Fibroblast of lung (primary cell): ENCODE data around the gene DYRK1A. TPM values are rescaled to one million over a fixed set of nuclear protein-coding genes. Genes with fewer than 3 reads are reported as not detected.

Source experiments
- DNase-seq, 2 donors: peaks; one replicate each; pipeline versions ENCODE4 v3.0.0 to v3.0.0-alpha.2; 2010; ENCODE audit warnings: low read depth in 2 of 2
- H2AFZ ChIP-seq: 2 replicates; pipeline ENCODE4 v1.5.1; 2012; ENCODE audit warnings: low read length, control low read depth, inconsistent platforms
- H3K27ac ChIP-seq: 2 replicates; pipeline ENCODE4 v1.5.1; 2011; ENCODE audit warnings: low read length, control low read depth; ENCODE audit not compliant: insufficient read depth
- H3K27me3 ChIP-seq: 2 replicates; pipeline ENCODE4 v1.5.1; 2011; ENCODE audit warnings: mild to moderate bottlenecking, low read length; ENCODE audit not compliant: control insufficient read depth, insufficient read depth
- H3K36me3 ChIP-seq: 2 replicates; pipeline ENCODE4 v1.5.1; 2011; ENCODE audit warnings: low read length; ENCODE audit not compliant: control insufficient read depth, insufficient read depth
- H3K4me1 ChIP-seq: 2 replicates; pipeline ENCODE4 v1.5.1; 2011; ENCODE audit warnings: low read length; ENCODE audit not compliant: control insufficient read depth, insufficient read depth; ENCODE audit errors: extremely low read depth
- H3K4me2 ChIP-seq: 2 replicates; pipeline ENCODE4 v1.5.1; 2011; ENCODE audit warnings: low read length, control low read depth; ENCODE audit not compliant: insufficient read depth; ENCODE audit errors: extremely low read depth
- H3K4me3 ChIP-seq, 4 experiments: fragments of 200-600 bp in 1 of 4; sonication (generic) in 1 of 4; replicated peaks in 1 of 4; 2 replicates each; pipeline ENCODE4 v1.5.1; 2011 to 2016; ENCODE audit warnings: low read length in 4 of 4, low read depth in 3 of 4, mild to moderate bottlenecking in 3 of 4, control low read depth in 2 of 4, inconsistent platforms in 1 of 4, mixed read lengths in 1 of 4; ENCODE audit not compliant: insufficient read depth in 1 of 4; ENCODE audit errors: control extremely low read depth in 1 of 4
- H3K79me2 ChIP-seq: 2 replicates; pipeline ENCODE4 v1.5.1; 2012; ENCODE audit warnings: mild to moderate bottlenecking, low read length, inconsistent platforms; ENCODE audit not compliant: control insufficient read depth, insufficient read depth
- H3K9ac ChIP-seq: 2 replicates; pipeline ENCODE4 v1.5.1; 2011; ENCODE audit warnings: mild to moderate bottlenecking, low read length, control low read depth; ENCODE audit not compliant: insufficient read depth
- H3K9me3 ChIP-seq: 2 replicates; pipeline ENCODE4 v1.5.1; 2012; ENCODE audit warnings: low read depth, low read length; ENCODE audit not compliant: control insufficient read depth, insufficient read depth
- H4K20me1 ChIP-seq: 2 replicates; pipeline ENCODE4 v1.5.1; 2011; ENCODE audit warnings: low read length; ENCODE audit not compliant: control insufficient read depth, insufficient read depth; ENCODE audit errors: extremely low read depth
- EZH2 ChIP-seq: IDR thresholded peaks from 2 replicates; pipeline ENCODE4 v1.5.1; 2012; ENCODE audit warnings: low read length, control low read depth, mild to moderate bottlenecking; ENCODE audit errors: missing control alignments
- polyA plus RNA-seq, 2 donors: library from polyadenylated mRNA; depleted of rRNA in 1 of 2; stranded (reverse) in 1 of 2; unstranded in 1 of 2; fragments of >200 nt; gene quantifications; 2 replicates each; pipeline ENCODE4 v1.2.1, GENCODE V29; 2011 to 2012; ENCODE audit warnings: missing spikeins in 1 of 2
- total RNA-seq: library from RNA; depleted of rRNA; stranded (reverse); fragments of >200 nt; gene quantifications from 2 replicates; pipeline ENCODE4 v1.2.1, GENCODE V29; 2014
- TF ChIP-seq, protein P1 (sequence below), 2 donors: IDR thresholded peaks in 1 of 2; conservative IDR thresholded peaks in 1 of 2; 1 replicate in 1 of 2; 2 replicates in 1 of 2; pipeline ENCODE4 v1.5.1; 2011 to 2012; ENCODE audit warnings: low read length in 2 of 2, control low read depth in 1 of 2, inconsistent platforms in 1 of 2, low read depth in 1 of 2, mild to moderate bottlenecking in 1 of 2

Gene DYRK1A
- total and polyA plus RNA-seq, 2 donors (not counting 1 experiment from before 2014, with no cell fraction given), result 45.9 to 64.1 TPM

DNA sequence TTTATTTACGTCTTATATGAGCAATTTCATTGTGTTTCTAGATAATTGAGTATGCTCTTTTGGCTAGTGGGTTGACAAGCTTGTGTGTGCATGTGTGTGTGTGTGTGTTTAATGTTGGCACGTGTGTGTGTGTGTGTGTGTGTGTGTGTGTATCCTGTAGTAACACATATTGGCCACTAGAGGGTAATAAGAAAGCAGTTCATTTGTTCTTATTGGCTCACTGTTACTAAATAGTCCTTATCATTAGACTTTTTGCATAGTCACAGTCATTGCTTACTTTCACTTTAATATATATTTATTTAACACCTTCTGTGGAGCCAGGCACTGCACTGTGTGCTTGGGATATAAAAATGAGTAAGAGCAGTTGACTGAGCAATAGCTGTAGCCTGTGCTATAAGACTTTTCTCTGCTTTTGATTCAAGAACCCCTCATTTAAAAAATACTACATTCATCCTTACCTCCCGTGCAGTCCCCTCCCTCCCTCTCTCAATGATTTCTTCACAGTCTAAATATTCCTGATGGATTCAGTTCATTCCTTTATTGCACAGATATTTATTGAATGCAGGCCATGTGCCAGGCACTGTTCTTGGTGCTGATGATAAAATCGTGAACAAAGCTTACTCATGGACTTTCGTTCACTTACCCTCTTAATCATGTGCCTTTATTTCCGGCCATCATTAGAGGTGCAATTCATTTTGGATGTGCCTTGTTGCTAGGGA is 96.7 kb downstream of the DYRK1A start:
- peaks cover 90% of the 10 kb centered on the region for H3K79me2 ChIP-seq
- peaks cover 10% of the 10 kb centered on the region for H3K4me1 ChIP-seq
- H3K36me3 ChIP-seq, result no peaks in the 10 kb centered on the region
- peak; percentile 78 to 85 for DNase-seq
- H2AFZ ChIP-seq, result no peak overlapping the region
- peak overlapping the region; percentile 36 for H3K27ac ChIP-seq
- no peaks in the 10 kb centered on the region for H3K27me3 ChIP-seq
- no peaks in the 10 kb centered on the region for H3K9me3 ChIP-seq
- peak overlapping the region; percentile 79 for H3K4me2 ChIP-seq
- no peak overlapping the region for H3K9ac ChIP-seq
- peak overlapping the region; percentile 5 to 49 (median 30) for H3K4me3 ChIP-seq
- H4K20me1 ChIP-seq, result peaks cover 3% of the 10 kb centered on the region
- TF ChIP-seq, protein P1, sequence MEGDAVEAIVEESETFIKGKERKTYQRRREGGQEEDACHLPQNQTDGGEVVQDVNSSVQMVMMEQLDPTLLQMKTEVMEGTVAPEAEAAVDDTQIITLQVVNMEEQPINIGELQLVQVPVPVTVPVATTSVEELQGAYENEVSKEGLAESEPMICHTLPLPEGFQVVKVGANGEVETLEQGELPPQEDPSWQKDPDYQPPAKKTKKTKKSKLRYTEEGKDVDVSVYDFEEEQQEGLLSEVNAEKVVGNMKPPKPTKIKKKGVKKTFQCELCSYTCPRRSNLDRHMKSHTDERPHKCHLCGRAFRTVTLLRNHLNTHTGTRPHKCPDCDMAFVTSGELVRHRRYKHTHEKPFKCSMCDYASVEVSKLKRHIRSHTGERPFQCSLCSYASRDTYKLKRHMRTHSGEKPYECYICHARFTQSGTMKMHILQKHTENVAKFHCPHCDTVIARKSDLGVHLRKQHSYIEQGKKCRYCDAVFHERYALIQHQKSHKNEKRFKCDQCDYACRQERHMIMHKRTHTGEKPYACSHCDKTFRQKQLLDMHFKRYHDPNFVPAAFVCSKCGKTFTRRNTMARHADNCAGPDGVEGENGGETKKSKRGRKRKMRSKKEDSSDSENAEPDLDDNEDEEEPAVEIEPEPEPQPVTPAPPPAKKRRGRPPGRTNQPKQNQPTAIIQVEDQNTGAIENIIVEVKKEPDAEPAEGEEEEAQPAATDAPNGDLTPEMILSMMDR (conservative IDR thresholded peaks at IDR 0.05 in 1 of 2, IDR thresholded peaks at IDR 0.05 in 1 of 2; ENCODE audit: low read depth in 1 of 2, low read length in 2 of 2), result peak; percentile 66 to 69
- TF ChIP-seq EZH2, result no peak

DNA sequence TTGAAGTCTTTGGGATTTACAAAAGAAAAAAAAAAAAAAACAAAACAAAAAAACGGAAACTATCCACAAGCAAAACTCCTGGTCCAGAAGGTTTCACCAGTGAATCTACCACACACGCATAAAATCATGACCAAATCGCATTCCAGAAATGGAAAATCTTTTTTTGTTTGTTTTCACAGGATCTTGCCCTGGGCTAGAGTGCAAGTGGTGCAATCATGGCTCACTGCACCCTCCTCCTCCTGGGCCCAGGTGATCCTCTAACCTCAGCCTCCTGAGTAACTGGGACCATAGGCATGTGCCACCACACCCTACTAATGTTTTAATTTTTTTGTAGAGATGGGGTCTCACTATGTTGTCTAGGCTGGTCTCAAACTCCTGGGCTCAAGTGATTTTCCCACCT is 100.5 kb downstream of the DYRK1A start:
- Histone ChIP-seq H3K79me2 (peaks cover 90% of the 10 kb centered on the region), H3K9me3 (no peaks in the 10 kb centered on the region), H3K27ac (no peak overlapping the region), H3K36me3 (no peaks in the 10 kb centered on the region), H3K27me3 (no peaks in the 10 kb centered on the region), H3K4me1 (peaks cover 2% of the 10 kb centered on the region), H3K4me3 (no peak overlapping the region), H3K9ac (no peak overlapping the region), H2AFZ (no peak overlapping the region), H3K4me2 (no peak overlapping the region), H4K20me1 (peaks cover 3% of the 10 kb centered on the region)
- DNase-seq, result no peak
- TF ChIP-seq, protein P1 (conservative IDR thresholded peaks at IDR 0.05 in 1 of 2, IDR thresholded peaks at IDR 0.05 in 1 of 2; ENCODE audit: low read depth in 1 of 2, low read length in 2 of 2), result no peak
- no peak for TF ChIP-seq EZH2

DNA sequence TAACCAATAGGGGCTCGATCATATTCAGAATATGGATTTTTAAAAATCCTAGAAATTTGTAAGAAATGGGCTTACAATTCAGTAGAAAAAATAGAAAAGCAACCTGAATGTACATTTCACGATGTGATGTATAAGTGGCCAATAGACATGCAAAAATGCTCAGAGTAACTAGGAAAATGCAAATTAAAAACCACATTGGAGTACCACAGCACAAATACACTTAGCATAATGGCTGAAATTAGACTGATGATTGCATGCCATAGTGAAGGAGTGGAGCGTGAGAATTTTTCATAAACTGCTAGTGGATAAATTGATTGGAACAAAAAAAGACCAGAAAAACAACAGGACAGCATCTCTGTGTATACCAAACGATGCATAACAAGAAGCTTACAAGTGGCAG is 102.3 kb downstream of the DYRK1A start:
- Histone ChIP-seq H3K9ac (no peak overlapping the region), H3K4me3 (no peak overlapping the region), H3K79me2 (peaks cover 82% of the 10 kb centered on the region), H3K36me3 (no peaks in the 10 kb centered on the region), H3K27ac (no peak overlapping the region), H3K9me3 (no peaks in the 10 kb centered on the region), H3K27me3 (no peaks in the 10 kb centered on the region), H4K20me1 (peaks cover 3% of the 10 kb centered on the region), H2AFZ (no peak overlapping the region), H3K4me1 (no peaks in the 10 kb centered on the region), H3K4me2 (no peak overlapping the region)
- TF ChIP-seq, protein P1 (conservative IDR thresholded peaks at IDR 0.05 in 1 of 2, IDR thresholded peaks at IDR 0.05 in 1 of 2; ENCODE audit: low read depth in 1 of 2, low read length in 2 of 2), result no peak
- TF ChIP-seq EZH2, result no peak
- DNase-seq, result no peak
